GF-D8 (cell line): Measurements from ENCODE around the gene PTPN13.

Experiments
- DNase-seq: peaks from one replicate; lab custom pipeline; 2025; lab: John Stamatoyannopoulos, UW

PTPN13 gene, protein sequence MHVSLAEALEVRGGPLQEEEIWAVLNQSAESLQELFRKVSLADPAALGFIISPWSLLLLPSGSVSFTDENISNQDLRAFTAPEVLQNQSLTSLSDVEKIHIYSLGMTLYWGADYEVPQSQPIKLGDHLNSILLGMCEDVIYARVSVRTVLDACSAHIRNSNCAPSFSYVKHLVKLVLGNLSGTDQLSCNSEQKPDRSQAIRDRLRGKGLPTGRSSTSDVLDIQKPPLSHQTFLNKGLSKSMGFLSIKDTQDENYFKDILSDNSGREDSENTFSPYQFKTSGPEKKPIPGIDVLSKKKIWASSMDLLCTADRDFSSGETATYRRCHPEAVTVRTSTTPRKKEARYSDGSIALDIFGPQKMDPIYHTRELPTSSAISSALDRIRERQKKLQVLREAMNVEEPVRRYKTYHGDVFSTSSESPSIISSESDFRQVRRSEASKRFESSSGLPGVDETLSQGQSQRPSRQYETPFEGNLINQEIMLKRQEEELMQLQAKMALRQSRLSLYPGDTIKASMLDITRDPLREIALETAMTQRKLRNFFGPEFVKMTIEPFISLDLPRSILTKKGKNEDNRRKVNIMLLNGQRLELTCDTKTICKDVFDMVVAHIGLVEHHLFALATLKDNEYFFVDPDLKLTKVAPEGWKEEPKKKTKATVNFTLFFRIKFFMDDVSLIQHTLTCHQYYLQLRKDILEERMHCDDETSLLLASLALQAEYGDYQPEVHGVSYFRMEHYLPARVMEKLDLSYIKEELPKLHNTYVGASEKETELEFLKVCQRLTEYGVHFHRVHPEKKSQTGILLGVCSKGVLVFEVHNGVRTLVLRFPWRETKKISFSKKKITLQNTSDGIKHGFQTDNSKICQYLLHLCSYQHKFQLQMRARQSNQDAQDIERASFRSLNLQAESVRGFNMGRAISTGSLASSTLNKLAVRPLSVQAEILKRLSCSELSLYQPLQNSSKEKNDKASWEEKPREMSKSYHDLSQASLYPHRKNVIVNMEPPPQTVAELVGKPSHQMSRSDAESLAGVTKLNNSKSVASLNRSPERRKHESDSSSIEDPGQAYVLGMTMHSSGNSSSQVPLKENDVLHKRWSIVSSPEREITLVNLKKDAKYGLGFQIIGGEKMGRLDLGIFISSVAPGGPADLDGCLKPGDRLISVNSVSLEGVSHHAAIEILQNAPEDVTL (N-terminal part only)

DNA sequence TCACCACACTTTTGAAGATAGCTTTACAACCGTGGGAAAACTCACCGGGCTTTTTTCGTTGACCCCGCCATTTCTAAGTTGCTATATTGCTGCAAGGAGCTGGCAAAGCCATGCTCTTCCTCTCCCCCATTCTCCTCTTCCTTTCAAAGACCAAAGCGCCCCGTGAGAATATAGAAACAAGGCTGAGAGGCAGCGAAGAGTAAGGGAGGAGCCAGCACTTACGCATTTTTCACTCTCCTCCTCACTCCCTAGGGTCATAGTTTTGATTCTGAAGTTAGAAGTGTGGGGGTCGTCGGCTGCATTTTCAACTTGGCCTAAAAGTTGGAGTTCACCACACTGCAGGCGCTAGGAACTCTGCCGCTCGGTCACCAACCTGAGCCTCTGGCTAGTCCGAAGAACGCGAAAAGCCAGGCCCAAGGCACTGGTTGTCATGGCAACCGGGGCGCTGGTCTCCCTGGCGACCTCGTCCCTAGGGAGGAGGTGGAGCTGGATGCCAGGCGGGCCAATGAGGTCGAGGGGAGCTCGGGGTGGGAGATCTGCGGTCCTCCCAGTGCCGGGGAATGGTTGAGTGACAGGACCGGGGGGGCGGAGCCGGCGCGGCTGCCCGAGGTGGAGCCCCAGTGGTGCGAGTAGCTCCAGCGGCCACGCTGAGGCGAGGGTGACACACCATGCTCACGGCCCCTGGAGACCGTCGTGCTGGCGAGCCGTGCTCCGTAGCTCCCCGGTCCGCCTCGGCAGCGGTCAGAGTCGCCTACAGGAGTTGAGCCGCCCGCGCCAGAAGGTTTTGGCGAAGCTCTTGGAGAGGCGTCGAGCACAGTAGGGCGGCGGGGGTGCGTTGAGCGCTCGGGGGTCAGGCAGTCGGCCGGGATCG, at the start of gene PTPN13:
TSS of gene PTPN13 (plus strand) at position 628 of the 871 bp plus-strand sequence. CDS start 40,942 bp downstream, outside the sequence.
- DNase-seq = peak; percentile 95

DNA sequence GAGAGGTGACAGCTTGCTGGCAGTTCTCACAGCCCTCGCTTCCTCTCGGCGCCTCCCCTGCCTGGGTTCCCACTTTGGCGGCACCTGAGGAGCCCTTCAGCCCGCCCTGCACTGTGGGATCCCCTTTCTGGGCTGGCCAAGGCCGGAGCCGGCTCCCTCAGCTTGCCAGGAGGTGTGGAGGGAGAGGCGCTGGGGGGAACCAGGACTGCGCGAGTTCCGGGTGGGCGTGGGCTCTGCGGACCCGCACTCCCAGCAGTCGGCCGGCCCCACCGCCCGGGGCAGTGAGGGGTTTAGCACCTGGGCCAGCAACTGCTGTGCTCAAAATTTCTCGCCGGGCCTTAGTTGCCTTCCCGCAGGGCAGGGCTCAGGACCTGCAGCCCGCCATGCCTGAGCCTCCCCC, 47.0 kb upstream of the PTPN13 start:
- DNase-seq = no peak

DNA sequence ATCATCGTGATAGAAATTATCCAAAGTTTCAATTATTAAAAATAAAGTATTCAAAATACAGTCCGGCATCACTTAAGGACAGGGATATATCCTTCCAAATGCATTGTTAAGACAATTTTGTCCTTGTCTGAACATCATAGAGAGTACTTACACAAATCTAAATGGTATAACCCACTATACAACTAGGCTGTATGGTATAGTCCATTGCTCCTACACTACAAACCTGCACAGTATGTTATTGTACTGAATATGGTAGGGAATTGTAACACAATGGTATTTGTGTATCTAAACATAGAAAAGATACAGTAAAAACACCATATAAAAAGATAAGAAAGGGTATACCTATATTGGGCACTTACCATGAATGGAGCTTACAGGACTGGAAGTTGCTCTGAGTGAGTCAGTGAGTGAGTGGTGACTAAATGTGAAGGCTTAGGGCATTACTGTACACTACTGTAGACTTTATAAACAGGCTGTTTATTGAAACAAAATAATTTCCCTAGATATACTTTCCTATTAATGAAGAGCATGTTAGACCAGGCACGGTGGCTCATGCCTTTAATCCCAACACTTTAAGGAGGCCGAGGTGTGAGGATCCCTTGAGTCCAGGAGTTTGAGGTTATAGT, 44.8 kb upstream of the PTPN13 start:
- DNase-seq = no peak

DNA sequence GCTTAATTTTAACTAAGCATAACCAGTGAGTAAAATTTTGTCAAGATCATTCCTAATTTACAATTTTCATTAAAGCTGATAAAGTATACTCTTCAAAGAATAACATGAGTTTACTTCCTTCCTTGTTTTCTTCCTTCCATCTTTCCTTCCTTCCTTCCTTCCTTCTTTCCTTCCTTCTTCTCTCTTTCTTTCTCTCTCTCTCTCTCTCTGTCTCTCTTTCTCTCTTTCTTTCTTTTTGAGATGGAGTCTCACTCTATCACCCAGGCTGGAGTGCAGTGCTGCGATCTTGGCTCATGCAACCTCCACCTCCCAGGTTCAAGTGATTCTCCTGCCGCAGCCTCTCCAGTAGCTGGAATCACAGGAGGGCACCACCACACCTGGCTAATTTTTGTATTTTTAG, 42.7 kb upstream of the PTPN13 start:
- DNase-seq = no peak

DNA sequence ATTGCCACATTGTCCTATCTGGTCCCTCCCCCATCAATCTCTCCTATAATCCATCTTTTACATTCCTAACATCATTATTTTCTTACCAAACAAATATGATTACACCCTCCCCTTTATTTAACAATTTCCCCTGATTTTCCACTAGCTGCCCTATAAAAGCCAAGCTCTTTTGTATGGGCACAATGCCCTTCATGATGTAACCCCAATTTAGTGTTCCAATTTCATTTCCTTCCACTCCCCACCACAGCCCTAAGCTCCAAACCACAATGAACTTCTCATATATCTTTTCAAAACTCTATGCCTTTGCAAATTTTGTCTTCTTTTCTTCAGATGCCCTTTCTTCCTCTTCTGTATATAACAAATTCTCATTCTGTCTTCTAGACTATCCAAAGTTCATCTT, 39.5 kb upstream of the PTPN13 start:
- peak; percentile 74 for DNase-seq

DNA sequence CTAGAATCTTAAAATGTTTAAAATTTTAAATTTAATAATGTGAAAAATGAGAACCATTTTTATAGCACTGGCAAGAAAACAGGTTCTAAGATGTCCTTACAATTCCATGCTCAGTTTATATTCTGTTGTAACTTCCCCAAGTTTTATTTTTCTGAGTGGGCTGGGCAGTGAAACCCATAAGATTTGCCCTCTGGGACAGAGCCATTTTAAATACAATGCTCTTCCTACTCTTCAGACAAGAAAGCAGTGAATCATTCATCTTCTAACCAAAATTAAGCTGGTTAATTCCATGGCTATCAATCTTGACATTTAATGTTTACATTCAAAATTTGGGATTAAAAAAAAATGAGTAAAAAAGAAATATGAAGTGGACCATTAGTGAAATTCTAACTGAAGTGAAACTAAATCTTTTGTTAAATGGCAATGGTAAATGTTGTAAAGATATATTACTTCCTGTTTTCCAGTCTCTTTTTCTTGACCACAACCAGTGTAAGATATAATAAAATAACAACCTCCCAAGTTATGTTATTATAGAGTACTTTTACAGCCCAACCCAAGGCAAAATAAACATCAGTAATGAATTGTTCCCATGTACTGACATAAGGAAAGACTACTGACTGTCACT, 37.2 kb upstream of the PTPN13 start:
- DNase-seq = no peak

DNA sequence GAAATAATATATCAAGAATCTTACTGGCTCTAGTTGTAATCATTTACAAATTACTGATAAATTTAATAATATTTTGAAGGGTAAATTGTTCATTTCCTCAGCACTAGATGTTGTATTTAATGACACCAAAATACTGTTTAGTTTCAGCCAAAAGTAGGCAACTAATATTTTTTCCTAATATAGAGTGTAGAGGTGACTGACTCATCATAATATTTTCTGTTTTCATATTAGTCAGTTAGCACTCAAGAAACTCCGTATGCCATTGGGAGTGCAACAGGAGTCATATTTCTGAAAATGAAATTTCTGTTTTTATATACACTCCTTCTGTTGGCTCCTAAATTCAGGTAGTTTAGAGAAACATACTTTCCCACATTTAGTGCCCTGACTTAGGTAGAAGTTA, 36.6 kb upstream of the PTPN13 start:
- no peak for DNase-seq

DNA sequence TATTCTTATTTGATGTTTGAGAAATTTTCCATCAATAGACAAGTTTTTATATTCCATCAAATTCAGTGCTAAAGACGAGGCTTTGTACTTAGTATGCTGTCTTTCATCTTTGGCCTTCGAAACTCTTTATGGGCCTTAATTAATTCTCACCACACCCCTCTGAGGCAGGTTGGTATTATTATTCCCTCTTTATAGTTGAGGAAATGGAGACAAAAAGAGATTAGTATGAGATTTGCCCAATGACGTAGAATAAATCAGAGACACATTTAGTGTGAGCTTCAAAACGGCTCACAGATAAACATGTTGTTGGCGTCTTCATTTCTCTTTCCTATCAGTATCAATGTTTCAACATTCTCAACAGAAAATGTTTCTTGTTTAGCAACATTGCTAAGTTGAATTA, 35.9 kb upstream of the PTPN13 start:
- DNase-seq = no peak

DNA sequence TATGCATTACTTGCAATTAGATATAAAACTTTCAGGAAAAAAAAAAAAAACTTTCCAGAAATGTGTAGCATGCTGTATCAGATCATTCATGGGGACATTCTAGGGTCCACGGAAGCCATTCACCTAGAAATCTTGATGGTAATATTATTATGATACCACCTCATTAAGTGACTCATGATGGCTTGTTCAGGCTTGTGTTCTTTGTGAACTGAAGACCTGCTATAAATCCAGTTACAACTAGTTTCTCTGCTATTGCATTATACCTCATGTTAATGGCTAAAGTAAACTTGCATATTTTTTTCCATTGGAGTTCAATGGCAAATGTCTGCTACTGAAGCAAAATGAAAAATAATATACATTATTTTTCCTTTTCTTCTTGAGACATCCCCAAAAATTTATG, 35.3 kb upstream of the PTPN13 start:
- no peak for DNase-seq

DNA sequence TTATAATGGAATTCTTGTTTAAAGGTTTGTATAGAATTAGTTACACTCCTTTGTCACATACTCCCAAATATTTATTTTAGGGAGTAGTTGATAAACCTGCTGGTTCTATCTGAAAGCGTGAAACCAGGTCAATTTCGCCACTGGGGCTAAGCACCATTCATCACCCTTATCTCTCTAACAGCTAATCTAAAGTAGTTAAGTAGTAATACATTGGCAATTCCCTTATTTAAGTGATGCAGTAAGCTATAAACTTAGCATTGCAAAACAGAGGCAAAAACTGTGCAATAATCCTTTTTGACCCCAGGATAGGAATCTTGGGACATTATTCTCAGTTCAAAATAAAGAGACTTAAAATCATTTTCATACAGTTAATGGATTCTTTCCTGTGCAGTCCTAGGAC, 33.7 kb upstream of the PTPN13 start:
- DNase-seq = no peak

DNA sequence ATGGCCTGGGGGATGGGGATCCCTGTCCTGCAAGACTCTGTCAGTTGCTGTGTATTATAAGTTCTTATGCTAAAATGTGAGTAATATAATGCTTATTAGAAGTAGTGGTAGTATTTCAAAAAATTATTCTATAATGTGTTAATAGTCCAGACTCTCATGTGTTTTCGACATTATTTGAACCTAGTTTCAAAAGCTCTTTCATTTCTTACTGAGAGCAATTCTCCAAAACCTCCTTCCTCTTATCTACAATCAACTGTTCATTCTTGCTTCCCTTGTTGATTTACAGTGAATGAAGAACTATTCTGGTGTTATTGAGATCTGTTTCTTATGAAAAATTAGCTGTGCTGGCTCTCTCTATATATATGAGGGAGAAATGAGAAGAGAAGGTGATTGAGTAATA, 32.9 kb upstream of the PTPN13 start:
- no peak for DNase-seq

DNA sequence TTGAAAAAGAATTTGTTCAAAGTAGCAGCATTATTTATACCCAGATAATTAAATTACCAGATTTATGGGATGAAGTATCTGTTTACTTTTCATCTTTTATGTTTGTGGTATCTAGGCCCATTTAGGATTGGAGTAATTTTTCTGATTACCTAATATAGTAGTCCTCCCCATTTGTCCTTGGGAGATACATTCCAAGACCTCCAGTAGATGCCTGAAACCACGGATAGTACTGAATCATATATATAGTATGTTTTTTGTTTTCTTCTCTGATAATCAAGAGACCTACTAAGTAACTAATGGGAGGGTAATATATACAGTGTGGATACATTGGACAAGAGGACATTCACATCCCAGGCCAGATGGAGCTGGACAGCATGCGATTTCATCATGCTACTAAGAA, 30.7 kb upstream of the PTPN13 start:
- DNase-seq = no peak

DNA sequence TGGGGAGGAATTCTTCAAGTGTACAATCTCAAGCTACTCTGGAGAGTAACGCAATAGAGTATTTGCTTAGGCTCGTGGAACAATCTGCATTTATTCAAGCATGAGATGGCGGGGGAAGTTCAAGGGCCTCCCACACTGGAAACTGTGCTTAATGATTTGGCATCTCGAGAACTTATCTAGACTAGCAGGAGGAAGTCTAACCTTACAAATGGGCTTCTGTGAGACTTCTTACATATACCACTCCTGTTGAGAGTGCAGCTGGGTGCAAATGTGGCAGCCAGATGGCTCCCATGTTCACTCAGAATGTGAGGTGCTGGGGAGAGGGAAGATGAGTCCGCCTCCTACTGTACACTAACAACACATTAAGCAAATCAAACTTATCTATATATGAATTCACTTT, 29.3 kb upstream of the PTPN13 start:
- peak; percentile 66 for DNase-seq

DNA sequence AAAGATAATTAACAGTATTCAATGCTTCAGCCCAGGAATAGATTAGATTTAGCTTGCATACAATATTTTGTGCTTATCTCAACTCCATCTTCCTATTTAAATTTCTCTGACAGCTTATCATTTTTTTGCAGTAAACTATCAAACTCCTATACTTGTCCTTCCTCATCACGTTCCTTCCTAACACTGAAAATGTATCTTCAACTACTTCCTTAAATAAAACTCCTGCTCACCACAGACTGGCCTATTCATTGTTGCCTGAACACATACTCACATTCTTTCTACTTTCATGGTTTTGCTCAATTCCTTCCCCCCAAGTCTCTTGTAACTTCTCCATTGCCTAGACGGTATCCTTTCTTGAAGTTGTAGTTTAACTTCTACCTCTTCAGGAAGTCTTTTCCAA, 28.5 kb upstream of the PTPN13 start:
- peak; percentile 72 for DNase-seq

DNA sequence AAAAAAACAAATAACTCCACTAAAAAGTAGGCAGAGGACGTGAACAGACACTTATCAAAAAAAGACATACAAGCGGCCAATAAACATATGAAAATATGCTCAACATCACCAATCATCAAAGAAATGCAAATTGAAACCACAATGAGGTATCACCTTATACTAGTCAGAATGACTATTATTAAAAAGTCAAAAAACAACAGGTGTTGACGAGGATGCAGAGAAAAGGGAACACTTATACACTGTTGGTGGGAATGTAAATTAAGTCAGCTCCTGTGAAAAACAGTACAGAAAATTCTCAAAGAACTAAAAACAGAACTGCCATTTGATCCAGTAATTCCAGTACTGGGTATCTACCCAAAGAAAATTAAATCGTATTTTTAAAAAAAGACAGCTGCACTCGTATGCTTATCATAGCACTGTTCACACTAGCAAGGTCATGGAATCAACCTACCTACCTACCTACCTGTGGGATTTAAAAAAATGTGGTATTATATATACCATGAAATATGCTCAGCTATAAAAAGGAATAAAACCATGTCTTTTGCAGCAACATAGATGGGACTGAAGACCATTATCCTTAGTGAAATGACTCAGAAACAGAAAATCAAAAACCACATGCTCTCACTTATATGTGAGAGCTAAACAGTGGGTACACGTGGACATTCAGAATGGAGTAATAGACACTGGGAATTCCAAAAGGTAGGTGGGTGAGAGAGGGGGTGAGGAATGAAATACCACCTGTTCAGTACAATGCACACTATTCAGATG, 24.8 kb upstream of the PTPN13 start:
- DNase-seq = no peak

DNA sequence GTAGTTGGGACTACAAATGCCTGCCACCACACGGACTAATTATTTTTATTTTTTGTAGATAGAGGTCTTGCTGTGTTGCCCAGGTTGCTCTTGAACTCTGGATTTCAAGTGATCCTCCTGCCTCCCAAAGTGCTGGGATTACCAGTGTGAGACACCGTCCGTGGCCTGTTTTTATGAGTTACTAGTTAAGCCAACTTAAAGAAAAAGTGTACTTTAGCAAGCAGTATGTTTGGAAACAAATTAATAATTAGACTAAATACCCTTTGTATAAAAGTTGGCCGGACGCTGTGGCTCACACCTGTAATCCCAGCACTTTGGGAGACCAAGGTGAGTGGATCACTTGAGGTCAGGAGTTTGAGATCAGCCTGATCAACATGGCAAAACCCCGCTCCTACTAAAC, 14.2 kb upstream of the PTPN13 start:
- DNase-seq = no peak

DNA sequence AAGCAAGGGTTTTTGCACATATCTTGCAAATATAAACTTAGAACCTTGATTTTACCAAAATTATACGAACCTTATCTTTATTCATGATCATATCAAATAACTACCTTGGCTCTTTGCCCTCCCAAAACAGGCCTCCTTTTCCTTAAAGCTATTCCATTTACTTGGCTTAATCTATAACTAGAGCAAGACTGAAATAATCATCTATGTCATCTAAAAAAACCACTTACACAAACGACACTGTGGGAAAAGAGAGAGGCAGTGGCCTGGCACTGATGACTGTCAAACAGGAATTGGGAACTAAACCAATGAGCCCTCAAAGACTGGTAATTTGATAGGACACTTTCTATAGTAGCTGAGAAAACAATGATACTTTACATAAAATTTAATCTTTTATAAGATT, 11.7 kb upstream of the PTPN13 start:
- DNase-seq = peak; percentile 15

DNA sequence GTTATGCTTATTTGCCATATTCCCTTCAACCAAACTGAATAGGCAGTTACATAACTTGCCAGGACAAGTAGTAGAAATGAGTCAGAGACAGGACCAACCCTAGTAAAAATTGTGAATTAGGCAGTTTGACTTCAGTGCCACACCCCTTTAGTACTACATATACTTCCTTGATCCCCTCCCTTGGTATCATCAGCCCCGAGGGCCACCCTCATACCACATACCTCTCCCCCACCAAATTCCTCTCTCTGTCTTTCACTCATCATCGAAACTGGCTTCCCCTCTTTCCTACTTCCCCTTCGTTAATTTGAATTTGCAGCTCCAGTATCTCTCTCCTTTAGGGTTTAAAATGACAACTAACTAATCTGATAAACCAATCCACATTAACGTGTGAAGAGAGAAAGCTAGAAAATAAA, 7.9 kb upstream of the PTPN13 start:
- DNase-seq = no peak

DNA sequence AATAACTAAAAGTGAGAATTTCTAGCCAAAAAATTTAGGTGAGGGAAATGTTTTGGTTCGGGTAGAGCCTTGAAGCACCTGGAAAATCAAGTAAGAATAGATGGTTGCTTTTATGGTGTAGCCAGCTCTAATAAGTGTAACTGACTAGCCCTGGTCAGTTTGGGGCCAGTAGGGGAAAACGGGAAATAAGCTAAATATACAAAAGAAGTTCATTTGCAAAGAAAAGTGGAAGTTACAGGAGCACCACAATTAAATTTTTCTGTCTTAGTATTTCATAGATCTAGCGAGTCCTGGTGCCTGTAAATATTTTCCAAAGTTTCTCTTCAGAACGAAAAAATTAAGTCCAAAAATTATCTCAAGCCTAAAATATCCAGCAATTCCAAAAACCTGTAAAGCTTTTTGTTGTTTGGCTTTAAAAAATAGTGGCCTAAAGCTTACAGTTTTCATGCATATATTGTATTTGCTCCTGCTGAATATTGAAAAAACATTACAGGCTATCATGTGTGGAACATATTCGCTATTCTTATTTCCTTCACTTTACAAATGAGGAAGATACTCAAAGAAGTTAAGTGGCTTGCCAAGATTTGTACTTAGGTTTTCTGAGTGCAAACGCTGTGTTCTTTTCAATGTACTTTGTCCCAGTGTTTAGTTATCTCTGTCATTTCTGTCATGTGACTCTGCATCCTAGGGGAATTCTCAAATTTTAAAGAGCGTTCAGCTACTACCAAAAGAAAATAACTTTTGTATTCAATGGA, 7.3 kb upstream of the PTPN13 start:
- DNase-seq = no peak
